RCC 7860 (cell line): ENCODE data around the gene HPS4.
A peak's percentile ranks its signal among the peaks of the same experiment; 100 is the strongest.
"Not testable (repeated sequence)": the region's sequence is repeated elsewhere in the genome, so short reads cannot be mapped to it uniquely, and the experiment has no call there.

Experiments used
- DNase-seq: peaks from one replicate; pipeline ENCODE4 v3.0.0-alpha.2; 2015; ENCODE audit warnings: low spot score
- FAIRE-seq: peaks from 2 replicates; lab custom pipeline; 2012; peaks lifted over from hg19 to GRCh38; lab: Jason Lieb, UNC

The HPS4 gene

GRCh38 chr22:26416670-26417276, 66.8 kb downstream of the HPS4 start:
- DNase-seq: peak; percentile 76
- FAIRE-seq: peak; percentile 81

DNA sequence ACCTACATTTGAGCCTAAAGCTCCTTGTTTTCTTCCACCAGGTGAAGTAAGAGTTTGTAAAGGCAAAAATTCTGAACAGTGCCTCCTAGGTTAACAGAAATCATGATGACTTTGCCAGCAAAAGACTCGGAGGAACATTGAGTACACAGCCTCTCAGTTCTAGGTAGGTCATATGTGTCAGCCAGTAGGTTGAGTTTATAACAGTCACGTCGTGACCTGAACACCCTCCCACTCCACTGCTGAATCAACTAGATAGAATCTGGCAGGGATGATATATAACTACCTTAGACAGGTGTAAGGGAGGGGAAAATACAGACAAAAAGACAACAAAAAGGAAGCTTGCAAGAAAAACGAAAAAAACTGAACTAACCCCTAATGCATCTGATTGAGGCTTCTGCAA, 67.3 kb downstream of the HPS4 start:
- FAIRE-seq: no peak
- DNase-seq: no peak

DNA sequence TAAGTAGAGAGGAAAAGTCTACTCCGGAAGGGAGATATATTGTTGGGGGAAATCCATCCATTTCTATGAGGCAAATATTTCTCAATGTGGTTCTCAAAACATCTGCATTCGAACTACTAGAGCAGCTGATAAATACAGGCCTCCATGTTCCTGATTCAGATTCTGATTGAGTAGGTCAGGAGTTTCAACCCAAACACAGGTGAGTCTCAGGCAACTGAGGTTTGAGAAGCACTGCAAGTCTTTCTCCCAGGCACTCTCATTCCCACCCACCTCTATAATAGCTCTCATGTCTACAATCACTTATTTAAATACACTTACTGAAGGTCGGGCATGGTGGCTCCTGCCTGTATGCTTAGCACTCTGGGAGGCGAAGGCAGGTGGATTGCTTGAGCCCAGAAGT, 69.2 kb downstream of the HPS4 start:
- DNase-seq (no peak), FAIRE-seq (no peak)

DNA sequence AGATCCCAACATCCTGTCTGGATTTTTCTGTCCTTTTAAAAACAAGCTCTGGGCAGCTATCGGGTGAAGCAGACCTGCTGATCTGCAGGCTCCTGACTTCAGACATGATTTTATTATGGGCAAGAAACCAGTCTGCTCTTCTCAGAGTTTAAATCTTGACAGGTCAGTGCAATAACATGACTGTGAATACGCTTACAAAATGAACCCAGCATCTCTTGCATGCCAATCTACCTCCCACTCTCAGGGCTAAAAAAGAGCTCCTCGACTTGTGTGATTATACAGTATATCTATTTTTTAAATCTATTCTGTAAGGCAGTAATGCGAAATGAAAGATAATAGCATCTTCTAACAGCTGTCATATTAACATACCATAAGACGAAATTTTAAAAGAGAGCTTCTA, 73.2 kb downstream of the HPS4 start:
- FAIRE-seq (no peak), DNase-seq (no peak)

GRCh38 chr22:26409719-26410335, 73.8 kb downstream of the HPS4 start:
- DNase-seq (no peak), FAIRE-seq (no peak)

GRCh38 chr22:26408562-26409220, 74.9 kb downstream of the HPS4 start:
- not testable (repeated sequence) for FAIRE-seq, DNase-seq

GRCh38 chr22:26406118-26406517, 77.5 kb downstream of the HPS4 start:
- DNase-seq (no peak), FAIRE-seq (no peak)

DNA sequence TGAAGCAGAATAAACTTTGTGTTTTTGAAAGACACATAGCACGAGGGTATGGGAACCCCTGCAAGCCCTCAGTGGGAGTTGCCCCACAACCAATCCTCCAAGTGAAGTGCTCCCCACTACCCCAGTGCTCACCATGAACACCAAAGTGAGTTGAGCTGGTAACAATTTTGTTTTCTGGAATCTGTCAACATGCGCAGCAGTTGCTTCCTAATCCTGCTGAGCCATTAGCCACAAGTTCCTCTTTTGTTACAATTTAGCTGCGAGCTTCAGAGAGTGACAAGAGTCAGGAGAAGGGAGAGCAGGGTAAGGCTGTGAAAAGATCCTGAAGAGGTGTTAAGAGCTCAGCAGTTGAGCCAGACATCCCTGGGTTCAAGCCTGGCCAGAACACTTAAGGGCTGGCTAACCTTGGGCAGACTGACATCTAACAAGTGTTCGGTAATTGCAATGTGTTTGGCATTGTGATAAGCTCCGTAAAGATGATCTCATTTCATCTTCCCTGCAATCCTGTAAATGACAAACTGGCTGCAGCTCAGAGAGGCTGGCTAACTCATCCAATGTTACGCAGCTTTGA, 78.6 kb downstream of the HPS4 start:
- DNase-seq: no peak
- no peak for FAIRE-seq

- FAIRE-seq (no peak), DNase-seq (no peak)
Measured at GRCh38 chr22:26401726-26402125, 81.9 kb downstream of the HPS4 start.
